Measurements from ENCODE around the gene ERO1B.

DNA sequence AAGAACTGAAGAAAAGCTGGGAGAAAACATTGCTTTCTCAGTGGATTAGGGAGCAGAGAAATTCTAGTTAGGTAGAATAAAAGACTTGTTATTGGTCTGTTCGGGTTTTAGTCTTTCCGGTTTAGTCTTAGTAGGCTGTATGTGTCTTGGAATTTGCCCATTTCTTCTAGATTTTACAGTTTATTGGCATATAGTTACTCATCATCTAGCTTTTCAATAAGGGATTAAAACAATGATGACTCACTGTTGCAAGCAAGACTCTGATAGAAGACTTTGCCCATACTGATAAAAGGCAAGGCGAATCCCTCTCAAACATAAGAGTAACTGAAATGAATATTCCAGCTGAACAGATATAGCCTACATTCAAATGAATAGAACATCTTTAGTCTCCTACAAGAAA lies 77.1 kb downstream of the ERO1B start:
- TF ChIP-seq, protein P1, sequence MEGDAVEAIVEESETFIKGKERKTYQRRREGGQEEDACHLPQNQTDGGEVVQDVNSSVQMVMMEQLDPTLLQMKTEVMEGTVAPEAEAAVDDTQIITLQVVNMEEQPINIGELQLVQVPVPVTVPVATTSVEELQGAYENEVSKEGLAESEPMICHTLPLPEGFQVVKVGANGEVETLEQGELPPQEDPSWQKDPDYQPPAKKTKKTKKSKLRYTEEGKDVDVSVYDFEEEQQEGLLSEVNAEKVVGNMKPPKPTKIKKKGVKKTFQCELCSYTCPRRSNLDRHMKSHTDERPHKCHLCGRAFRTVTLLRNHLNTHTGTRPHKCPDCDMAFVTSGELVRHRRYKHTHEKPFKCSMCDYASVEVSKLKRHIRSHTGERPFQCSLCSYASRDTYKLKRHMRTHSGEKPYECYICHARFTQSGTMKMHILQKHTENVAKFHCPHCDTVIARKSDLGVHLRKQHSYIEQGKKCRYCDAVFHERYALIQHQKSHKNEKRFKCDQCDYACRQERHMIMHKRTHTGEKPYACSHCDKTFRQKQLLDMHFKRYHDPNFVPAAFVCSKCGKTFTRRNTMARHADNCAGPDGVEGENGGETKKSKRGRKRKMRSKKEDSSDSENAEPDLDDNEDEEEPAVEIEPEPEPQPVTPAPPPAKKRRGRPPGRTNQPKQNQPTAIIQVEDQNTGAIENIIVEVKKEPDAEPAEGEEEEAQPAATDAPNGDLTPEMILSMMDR (IDR thresholded peaks at IDR 0.05) = no peak
- TF ChIP-seq POLR2A (IDR thresholded peaks at IDR 0.05) = no peak
